Stomach (tissue), 4 donors: ENCODE data around the gene PLEKHG4B.

ENCODE experiments used
- EP300 ChIP-seq: sonication (generic); formaldehyde crosslinking; IDR thresholded peaks from one replicate; pipeline ENCODE4 v1.6.1; 2017; ENCODE audit warnings: antibody characterized with exemption
- POLR2A ChIP-seq, 4 donors: fragments of 450-650 bp; IDR thresholded peaks; one replicate each; pipeline ENCODE4 v1.6.1; 2016; ENCODE audit warnings: antibody characterized with exemption in 4 of 4, control low read depth in 2 of 4, mild to moderate bottlenecking in 1 of 4, moderate library complexity in 1 of 4
- POLR2AphosphoS5 ChIP-seq, 3 donors: sonication (generic); formaldehyde crosslinking; IDR thresholded peaks; one replicate each; pipeline ENCODE4 v1.6.1; 2016; ENCODE audit warnings: antibody characterized with exemption in 3 of 3
- TF ChIP-seq, protein P1 (sequence below), 7 experiments: fragments of 450-650 bp in 4 of 7; fragments of 200-600 bp in 3 of 7; sonication (generic) in 3 of 7; IDR thresholded peaks; one replicate each; pipeline ENCODE4 v1.5.1; 2016 to 2019; ENCODE audit warnings: antibody characterized with exemption in 7 of 7, control low read depth in 2 of 7, mild to moderate bottlenecking in 1 of 7

DNA sequence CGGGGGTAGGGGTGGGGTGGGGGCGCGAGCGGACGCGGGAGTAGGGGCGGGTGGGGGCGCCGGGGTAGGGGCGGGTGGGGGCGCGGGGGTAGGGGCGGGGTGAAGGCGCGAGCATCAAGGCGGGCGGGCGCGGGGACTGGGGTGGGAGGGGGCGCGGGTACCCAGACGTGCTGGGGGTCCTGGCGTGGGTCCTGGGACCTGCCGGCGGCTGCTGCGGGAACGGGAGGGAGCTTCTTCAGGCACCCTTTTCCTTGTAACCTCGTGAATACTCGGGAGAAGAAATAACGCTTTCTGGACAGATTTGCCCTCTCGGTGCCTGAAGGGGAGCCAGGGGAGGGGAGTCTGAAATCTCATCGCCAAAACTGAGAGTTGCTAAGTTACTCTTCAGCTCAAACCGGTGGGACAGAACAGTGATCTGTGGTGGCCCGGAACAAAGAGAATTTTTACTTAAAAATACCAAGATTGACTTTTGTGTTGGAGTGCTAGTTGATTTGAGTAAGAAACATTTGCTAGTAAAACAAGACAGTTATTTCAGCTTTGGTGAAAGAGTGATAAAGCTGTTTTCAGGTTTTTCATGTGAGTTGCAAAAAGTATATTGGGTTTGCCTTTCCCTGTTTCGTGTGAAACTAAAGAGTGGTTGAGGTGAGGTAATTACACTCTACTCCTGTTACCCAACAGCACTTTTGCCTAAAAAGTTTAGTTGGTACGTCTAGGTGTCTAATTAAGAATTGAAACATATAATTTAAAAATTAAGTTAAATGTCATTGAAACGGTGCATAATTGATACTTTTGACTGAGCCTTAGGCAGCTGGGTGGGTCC, 643 bp downstream of the PLEKHG4B start:
- TF ChIP-seq, protein P1, sequence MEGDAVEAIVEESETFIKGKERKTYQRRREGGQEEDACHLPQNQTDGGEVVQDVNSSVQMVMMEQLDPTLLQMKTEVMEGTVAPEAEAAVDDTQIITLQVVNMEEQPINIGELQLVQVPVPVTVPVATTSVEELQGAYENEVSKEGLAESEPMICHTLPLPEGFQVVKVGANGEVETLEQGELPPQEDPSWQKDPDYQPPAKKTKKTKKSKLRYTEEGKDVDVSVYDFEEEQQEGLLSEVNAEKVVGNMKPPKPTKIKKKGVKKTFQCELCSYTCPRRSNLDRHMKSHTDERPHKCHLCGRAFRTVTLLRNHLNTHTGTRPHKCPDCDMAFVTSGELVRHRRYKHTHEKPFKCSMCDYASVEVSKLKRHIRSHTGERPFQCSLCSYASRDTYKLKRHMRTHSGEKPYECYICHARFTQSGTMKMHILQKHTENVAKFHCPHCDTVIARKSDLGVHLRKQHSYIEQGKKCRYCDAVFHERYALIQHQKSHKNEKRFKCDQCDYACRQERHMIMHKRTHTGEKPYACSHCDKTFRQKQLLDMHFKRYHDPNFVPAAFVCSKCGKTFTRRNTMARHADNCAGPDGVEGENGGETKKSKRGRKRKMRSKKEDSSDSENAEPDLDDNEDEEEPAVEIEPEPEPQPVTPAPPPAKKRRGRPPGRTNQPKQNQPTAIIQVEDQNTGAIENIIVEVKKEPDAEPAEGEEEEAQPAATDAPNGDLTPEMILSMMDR (IDR thresholded peaks at IDR 0.05): no peak
- TF ChIP-seq POLR2AphosphoS5 (IDR thresholded peaks at IDR 0.05) (no peak), POLR2A (IDR thresholded peaks at IDR 0.05) (no peak), EP300 (no peak)
